GM21786 (cell line): Measurements from ENCODE around the gene FANCD2OS.
A peak's percentile ranks its signal among the peaks of the same experiment; 100 is the strongest.
"Not testable (repeated sequence)": the region's sequence is repeated elsewhere in the genome, so short reads cannot be mapped to it uniquely, and the experiment has no call there.

ENCODE experiments used
- ATAC-seq: cut with Tn5 transposase; IDR thresholded peaks from one replicate; pipeline ENCODE4 v1.9.1; 2021; ENCODE audit not compliant: unreplicated experiment

The FANCD2OS gene, protein sequence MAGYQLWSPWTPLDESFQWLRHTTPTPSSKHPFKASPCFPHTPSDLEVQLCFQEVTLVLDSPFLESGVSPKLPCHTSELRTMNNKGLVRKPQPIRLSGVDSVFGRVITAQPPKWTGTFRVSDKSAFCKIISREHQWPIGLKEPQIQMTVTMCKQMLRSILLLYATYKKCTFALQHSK

DNA sequence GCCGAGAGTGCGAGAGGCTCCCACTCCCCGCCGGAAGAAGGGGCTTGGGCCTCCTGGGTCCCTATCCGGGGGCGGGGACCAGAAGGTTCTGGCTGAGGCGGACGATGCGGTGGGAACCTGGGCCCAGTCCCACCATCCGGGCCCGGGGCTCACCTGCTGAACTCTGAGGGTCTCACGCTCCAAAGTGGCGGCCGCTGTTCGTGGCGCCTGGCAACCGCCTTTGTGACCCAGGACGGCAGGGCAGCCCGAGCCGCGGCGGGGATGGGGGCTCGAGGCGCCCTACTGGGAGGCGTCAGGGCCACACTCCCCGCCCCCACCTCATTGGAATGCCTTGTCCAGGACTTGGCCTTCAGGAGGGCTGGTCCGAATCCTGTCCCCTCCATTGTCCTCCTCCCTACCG, at the start of gene FANCD2OS:
FANCD2OS (minus strand) TSS at position 165 of the 400 bp plus-strand sequence. CDS start 3,481 bp downstream, outside the sequence.
- no peak for ATAC-seq

DNA sequence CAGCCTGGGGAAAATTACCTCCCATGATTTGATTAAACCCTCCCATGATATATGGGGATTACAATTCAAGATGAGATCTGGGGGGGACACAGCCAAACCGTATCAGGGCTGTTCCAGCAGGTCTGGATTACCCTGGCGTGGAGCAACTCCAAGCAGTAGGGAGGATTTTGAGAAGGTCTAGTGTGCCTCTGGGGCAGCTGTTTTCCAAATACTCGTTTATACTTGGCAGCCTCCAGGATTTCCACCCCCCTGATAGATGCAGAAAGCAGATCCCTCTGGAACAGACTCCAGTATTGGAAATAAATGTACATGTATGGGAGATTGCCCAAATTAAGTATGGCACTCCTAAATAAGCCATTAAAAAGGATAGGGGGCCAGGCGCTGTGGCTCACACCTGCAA, 49.0 kb upstream of the FANCD2OS start:
- no peak for ATAC-seq

DNA sequence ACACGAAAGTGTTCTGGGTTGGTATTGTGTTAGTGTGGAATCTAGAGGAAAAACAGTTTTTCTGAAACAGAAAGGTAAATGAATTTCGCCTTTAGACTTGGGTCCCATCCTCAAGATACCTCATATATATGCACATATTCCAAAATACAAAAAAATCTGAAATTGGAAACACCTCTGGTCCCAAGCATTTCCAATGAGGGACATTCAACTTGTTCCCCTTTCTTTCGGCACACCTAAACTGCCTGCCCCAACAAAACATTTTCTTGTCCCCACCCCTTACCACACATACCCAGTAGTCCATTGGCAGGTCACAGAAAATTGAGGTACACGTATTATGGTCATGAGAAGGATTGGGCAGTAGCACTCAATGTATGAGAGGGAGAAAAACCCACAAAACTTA, 47.6 kb upstream of the FANCD2OS start:
- no peak for ATAC-seq

DNA sequence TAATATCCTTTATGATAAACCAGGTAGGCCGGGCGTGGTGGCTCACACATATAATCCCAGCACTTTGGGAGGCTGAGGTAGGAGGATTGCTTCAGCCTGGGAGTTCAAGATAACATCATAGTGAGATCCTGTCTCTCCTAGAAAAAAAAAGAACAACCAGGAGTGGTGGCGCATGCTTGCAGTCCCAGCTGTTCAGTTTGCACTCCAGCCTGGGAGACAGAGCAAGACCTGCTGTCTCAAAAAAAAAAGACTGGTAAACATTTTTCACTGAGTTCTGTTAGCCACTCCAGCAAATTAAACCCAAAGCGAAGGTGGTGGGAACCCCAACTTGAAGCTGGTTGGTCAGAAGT, 47.0 kb upstream of the FANCD2OS start:
- ATAC-seq = no peak

DNA sequence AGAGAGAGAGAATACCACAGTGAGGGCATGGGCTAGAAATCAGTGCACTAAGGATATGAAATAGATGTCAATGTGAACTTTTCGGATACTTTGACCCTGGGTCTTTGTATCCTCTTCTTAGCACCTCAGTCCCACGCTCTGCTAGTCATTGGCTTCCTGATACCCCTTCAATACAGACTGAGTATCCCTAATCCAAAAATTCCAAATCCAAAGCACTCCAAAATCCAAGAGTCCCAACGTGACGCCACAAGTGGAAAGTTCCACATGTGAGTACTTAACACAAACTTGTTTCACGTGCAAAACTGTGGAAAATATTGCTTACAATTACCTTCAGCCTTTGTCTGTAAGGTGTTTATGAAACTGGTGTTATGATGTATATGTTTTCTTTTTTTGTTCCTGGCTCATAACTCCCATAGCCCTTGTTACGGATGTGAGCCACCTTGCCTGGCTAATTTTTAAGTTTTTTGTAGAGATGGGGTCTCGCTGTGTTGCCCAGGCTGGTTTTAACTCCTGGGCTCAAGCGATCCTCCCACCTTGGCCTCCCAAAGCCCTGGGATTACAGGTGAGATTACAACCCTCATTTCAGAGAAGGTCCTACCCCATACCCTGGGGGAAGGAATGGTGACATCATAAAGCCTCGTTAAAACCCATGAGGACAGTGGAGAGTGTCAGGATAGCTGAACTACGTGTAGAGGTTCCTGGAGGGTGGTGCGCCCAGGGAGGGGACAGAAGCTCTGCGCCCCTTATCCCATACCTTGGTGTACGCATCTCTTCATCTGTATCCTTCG, 46.5 kb upstream of the FANCD2OS start:
- no peak for ATAC-seq

DNA sequence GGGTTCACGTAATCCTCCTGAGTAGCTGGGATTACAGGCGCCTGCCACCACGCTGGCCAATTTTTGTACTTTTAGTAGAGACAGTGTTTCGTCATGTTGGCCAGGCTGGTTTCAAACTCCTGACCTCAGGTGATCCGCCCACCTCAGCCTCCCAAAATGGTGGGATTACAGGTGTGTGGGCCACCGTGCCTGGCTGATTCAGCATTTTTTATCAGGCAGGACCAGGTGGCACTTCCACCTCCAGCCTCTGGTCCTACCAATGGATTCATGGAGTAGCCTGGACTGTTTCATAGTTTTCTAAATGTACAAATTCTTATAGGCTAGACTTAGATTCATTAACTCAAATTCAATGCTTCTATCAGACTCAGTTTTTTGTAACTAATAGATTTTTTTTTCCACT, 42.9 kb upstream of the FANCD2OS start:
- no peak for ATAC-seq

DNA sequence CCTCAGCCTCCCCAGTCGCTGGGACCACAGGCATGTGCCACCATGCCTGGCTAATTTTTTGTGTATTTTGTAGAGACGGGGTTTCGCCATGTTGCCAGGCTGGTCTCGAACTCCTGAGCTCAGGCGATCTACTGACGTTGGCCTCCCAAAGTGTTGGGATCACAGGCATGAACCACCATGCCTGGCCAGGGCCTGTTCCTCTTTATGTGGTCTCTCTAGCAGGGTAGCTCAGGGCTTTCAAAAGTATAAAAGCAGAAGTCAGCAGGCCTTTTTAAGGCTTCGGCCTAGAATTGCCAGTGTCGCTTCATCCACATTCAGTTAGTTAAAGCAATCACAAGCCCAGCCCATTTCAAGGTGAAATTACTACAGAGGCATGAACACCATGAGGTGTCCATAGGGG, 41.2 kb upstream of the FANCD2OS start:
- ATAC-seq = no peak

DNA sequence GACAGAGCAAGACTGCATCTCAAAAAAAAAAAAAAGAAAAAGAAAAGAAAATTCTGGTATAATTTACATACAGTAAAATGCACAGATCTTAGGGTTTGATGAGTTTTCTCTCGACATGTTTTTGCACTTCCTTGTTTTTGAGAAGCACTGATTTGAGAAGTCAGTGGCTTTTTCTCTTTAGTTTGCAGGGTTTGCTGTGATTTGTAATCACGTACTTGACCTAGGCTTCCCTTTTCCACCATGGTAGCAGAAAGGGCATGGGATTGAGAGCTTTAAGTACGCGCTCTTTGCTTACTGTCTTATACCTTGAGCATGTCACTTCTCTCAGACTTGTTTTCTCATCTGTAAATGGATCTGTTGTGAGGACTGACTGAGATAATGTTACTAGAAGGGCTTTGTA, 37.6 kb upstream of the FANCD2OS start:
- no peak for ATAC-seq

DNA sequence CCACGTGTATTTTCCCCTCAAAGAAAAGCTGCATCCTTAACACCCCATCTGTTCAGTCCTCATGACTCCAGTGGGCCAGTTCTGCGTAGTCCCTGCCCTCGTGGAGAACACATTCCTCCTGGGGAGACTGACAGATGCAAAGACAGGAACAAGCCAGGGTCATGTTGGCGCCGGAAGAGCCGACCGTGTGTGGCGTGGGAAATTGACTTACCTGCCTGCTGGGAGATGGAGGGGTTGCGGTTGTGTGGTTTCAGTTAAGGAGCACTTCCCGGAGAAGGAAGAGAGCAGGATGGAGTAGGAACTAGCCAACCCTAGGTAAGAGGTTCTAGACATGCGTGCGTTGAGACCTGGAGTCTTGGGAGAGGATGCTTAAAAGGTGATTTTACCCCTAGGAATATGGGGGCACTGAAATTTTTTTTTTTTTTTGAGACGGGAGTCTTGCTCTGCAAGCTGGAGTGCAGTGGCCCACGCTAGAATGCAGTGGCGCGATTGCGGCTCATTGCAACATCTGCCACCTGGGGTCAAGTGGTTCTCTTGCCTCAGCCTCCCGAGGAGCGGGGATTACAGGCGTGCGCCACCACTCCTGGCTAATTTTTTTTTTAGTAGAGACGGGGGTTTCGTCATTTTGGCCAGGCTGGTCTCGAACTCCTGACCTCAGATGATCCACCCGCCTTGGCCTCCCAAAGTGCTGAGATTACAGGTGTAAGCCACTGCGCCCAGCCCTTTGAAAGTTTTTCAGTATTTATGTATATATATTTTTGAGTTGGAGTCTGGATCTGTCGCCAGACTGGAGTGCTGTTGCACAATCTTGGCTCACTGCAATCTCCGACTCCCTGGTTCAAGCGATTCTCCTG, 34.9 kb upstream of the FANCD2OS start:
- no peak for ATAC-seq

DNA sequence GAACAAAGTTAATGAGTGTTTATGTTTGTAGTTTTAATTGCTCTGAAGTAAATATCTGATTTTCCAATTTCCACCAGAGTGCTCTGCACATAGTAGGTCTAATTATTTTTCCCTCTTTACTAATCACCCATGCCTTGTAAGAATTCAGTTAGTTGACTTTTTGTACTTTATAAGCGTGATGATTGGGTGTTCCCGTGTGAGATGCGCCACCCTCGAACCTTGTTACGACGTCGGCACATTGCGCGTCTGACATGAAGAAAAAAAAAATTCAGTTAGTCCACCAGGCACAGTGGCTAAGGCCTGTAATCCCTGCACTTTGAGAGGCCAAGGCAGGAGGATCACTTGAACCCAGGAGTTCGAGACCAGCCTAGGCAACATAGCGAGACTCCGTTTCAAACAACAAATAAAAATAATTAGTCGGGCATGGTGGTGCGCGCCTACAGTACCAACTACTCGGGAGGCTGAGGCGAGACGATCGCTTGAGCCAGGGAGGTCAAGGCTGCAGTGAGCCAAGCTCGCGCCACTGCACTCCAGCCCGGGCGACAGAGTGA, 33.0 kb upstream of the FANCD2OS start:
- no peak for ATAC-seq

DNA sequence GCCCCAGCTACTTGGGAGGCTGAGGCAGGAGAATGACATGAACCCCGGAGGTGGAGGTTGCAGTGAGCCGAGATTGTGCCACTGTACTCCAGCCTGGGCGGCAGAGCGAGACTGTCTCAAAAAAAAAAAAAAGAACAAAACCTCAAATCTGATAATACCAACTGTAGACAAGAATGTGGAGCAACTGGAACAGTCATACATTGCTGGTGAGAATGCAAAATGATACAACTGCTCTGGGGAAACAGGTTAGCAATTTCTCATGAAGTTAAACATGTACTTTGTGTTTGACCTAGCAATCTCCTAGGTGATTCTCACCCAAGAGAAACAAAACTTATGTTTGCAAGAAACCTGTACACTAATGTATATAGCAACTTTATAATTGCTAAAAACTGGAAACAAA, 29.1 kb upstream of the FANCD2OS start:
- ATAC-seq = no peak

DNA sequence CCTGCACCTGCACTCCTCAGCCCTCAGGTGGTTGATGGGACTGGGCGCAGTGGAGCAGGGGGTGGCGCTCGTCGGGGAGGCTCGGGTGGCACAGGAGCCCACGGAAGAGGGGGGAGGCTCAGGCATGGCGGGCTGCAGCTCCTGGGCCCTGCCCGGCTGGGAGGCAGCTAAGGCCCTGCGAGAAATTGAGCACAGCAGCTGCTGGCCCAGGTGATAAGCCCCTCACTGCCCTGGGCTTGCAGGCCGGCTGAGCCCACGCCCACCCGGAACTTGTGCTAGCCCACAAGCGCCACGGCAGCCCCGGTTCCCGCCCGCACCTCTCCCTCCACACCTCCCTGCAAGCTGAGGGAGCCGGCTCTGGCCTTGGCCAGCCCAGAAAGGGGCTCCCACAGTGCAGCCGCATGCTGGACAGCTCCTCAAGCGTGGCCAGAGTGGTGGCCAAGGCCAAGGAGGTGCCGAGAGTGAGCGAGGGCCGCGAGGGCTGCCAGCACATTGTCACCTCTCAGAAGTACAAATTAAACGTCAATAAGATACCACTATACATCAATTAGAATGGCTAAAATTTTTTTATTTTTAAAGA, 28.5 kb upstream of the FANCD2OS start:
- ATAC-seq = no peak

DNA sequence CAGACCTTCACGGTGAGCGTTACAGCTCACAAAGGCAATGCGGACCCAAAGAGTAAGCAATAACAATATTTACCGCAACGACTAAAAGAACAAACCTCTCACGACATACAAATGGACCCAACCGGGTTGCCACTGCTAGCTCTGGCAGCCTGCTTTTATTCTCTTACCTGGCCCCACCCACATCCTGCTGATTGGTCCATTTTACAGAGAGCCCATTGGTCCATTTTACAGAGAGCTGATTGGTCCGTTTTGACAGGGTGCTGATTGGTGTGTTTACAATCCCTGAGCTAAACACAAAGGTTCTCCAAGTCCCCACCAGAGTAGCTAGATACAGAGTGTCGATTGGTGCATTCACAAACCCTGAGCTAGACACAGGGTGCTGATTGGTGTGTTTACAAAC, 27.8 kb upstream of the FANCD2OS start:
- not testable (repeated sequence) for ATAC-seq

DNA sequence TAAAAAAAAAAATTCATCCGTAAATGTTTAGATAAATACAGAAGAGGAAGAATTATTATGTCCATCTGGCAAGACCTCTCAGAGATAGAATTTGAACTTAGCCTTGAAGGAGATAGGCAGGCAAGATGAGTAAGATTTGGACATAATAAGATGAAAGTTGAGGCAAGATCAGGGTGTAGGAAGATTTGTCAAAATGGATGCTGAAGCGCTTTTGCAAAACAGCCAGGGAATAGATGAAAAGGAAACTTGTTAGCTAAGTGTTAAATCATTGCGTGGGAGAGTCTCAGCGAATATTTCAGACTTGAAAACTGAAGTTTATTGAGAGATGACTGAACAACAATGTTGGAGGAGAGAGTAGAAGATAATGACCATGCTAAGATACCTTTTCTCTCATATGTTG, 14.7 kb upstream of the FANCD2OS start:
- no peak for ATAC-seq

DNA sequence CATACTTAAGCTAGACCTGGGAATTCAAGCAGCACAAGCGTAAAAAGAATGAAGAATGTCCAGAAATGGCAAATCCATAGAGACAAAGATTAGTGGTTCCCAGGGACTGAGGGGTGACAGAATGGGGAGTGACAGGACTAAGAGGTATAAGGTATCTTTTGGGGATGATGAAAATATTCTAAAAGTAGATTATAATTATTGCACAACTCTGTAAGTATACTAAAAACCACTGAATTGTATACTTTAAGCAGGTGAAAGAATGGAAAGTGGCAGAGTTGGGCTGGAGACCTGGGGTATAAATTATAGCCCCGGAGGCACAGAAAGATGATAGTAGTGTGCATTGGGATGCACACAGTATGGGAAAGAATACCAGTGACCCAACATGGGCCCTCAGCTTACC, 13.0 kb upstream of the FANCD2OS start:
- no peak for ATAC-seq

DNA sequence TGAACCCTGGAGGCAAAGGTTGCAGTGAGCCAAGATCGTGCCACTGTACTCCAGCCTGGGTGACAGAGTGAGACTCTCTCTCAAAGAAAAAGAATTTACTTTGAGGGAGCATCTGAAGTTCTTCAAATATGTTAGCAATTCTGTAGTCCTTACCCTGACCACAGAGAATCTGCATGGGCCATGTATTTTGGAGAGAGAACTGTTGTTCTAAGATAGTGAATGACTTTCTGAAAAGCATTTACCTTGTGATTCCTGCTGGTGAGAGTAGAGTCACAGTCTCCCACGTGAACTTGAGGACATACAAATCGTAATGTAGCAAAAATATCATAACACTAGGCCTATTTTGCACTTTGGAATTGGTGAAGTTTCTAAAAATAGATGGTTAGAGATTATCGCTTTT, 11.3 kb upstream of the FANCD2OS start:
- no peak for ATAC-seq

DNA sequence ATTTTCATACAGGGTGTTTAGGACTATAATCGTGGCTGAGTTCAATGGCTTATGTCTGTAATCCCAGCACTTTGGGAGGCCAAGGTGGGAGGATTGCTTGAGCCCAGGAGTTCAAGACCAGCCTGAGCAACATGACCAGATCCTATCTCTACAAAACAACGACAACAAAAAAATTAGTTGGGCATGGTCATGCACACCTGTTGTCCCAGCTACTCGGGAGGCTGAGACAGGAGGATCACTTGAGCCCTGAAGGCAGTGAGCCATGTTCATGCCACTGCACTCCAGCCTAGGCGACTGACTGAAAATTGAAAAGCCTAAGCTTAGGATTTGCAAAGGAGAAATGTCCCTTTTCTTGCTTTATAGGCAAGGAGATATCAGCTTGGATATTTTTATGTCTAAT, 8.9 kb upstream of the FANCD2OS start:
- no peak for ATAC-seq

DNA sequence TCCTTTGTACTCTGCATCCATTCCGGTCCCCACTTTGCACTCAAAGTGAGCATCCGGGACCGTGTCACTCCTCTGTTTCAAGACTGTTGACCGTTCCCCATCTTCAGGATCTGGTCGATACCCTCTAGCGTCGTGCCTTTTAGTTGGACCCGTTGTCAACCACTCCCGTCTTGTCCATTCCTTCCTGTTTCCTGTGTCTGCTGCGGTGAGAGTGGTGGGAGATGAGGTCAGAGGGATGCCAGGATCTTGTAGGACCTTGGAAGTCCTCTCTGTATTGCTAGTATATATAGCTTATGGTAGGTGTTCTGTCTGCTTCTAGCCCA, 8.0 kb upstream of the FANCD2OS start:
- ATAC-seq = peak; percentile 18

DNA sequence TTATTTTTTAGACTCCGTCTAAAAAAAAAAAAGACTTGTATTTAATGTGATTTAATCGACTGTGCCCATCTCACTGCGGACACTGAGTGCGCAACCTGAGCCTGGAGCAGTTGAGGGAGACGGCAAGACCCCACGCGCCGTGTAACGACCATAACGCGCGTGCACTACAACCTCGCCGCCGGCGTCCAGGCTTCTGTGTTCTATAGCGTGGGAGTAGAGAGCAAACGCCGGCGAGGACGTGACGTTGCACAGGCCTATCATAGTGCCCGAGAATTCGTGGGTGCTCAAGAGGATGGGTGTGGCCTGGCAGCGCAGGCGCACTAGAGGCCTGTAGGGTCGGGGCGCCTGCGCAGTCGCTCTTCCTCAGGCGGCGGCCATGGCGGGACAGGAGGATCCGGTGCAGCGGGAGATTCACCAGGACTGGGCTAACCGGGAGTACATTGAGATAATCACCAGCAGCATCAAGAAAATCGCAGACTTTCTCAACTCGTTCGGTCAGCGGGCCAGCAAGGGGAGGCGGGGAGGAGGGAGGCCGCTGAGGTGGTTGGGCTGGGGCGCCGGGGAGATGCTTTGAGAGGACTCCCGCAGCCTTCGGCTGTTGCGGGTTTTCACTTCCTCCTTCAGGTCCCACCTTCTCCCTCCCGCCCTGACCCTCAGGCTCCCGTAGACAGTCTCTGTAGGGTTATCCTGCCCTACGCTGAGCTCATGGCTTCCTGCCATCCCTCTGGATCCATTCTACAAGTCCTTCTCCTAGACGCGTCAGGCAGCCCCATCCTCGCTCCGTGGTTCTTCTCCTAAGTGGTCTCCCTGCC, 7.5 kb upstream of the FANCD2OS start, which contains the start of gene BRK1:
BRK1 (plus strand) TSS at position 350 of the 812 bp plus-strand sequence; CDS start at position 377, 27 bp downstream.
- ATAC-seq = peak; percentile 99

DNA sequence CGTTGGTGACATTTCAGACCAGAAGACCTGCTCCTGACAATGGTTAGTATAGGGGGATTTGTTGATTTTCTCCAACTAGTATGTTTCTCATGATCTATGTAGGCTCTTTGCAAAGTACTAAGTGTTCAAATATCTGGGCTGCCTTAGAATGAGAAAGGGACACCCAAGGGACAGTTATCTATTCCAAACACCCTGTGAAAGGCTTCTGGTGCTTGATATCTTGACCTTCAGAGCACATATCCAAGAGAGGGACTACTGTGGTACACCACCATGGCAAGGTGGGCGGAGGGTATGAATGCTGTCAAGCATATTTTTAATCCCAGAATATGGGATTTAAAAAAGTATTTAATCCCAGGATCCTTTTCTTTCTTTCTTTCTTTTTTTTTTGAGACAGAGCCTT, 1.1 kb downstream of the FANCD2OS start:
- ATAC-seq = no peak
